NCI-H2171 treated with DMSO at 0.1 percent for 48 hours (cell line): ENCODE data around the gene CBX8.

Experiments used
- DNase-seq: peaks from one replicate; lab custom pipeline; 2025; lab: John Stamatoyannopoulos, UW

CBX8 gene

GRCh38 chr17:79804856-79805696 lies 8.2 kb upstream of the CBX8 start:
- no peak for DNase-seq

GRCh38 chr17:79803997-79804855 lies 7.3 kb upstream of the CBX8 start:
- DNase-seq: no peak

GRCh38 chr17:79803421-79803996 lies 6.6 kb upstream of the CBX8 start:
- no peak for DNase-seq

GRCh38 chr17:79802736-79803420 lies 6.0 kb upstream of the CBX8 start:
- no peak for DNase-seq

- no peak for DNase-seq
These were observed 5.3 kb upstream of the CBX8 start for GRCh38 chr17:79802039-79802735.

- no peak for DNase-seq
These were observed 4.5 kb upstream of the CBX8 start for GRCh38 chr17:79801156-79802038.

- peak; percentile 86 for DNase-seq
These were observed 3.7 kb upstream of the CBX8 start for GRCh38 chr17:79800325-79801155.

GRCh38 chr17:79799538-79800324 lies 2.9 kb upstream of the CBX8 start:
- peak; percentile 34 for DNase-seq

GRCh38 chr17:79799174-79799537 lies 2.3 kb upstream of the CBX8 start:
- no peak for DNase-seq

- no peak for DNase-seq
These were observed 1.7 kb upstream of the CBX8 start for GRCh38 chr17:79798299-79799173.

- DNase-seq: no peak
These were observed 818 bp upstream of the CBX8 start for GRCh38 chr17:79797492-79798298.

- no peak for DNase-seq
These were observed 474 bp downstream of the CBX8 start for GRCh38 chr17:79796444-79796762.

GRCh38 chr17:79795795-79796443 lies 958 bp downstream of the CBX8 start:
- DNase-seq: no peak

- DNase-seq: no peak
These were observed 2.0 kb downstream of the CBX8 start for GRCh38 chr17:79794659-79795511.

- DNase-seq: peak; percentile 24
These were observed 3.0 kb downstream of the CBX8 start for GRCh38 chr17:79793924-79794304.
